K562 (cell line): ENCODE results near the gene EPPIN. TPM values are rescaled to one million over a fixed set of nuclear protein-coding genes. Genes with fewer than 3 reads are reported as not detected.

Experiments used
- ATAC-seq: fragments of 200-7000 bp; cut with Tn5 transposase; 3 replicates; pipeline ENCODE4 v1.9.1; 2020; ENCODE audit warnings: moderate library complexity
- BruUV-seq: library from RNA; stranded (reverse); fragments of 400-500 nt; replicated peaks from 2 replicates; lab custom pipeline; 2021; lab: Mats Ljungman, UMichigan
- CTCF ChIA-PET: fragments of 300-600 bp; formaldehyde crosslinking; extraction: SDS; loops from one replicate; lab custom pipeline; 2021; ENCODE audit warnings: low intra/inter-chr PET ratio; lab: Yijun Ruan, JAX
- POLR2A ChIA-PET: fragments of 300-600, 350-650 bp; sonication (Branson Sonifier 250); formaldehyde crosslinking; extraction: SDS; loops from one replicate; lab custom pipeline; 2021; ENCODE audit warnings: antibody characterized with exemption, inconsistent platforms; lab: Yijun Ruan, JAX
- DNase-seq, 4 experiments: peaks; one replicate each; pipeline versions ENCODE4 v3.0.0 to v3.0.0-alpha.2; 2011 to 2018; ENCODE audit warnings: low spot score in 3 of 4, mixed read lengths in 3 of 4; ENCODE audit errors: extremely low read depth in 1 of 4
- FAIRE-seq: peaks from 2 replicates; lab custom pipeline; 2011; peaks lifted over from hg19 to GRCh38; lab: Jason Lieb, UNC
- H2AFZ ChIP-seq: 2 replicates; pipeline ENCODE4 v1.6.0; 2011; ENCODE audit warnings: low read depth, low read length, control low read depth, inconsistent platforms
- H3K27ac ChIP-seq: fragments of 200-600 bp; 3 replicates; pipeline ENCODE4 v1.8.0; 2011; ENCODE audit warnings: low read depth, mild to moderate bottlenecking, control low read depth, inconsistent platforms, low read length, moderate library complexity, mixed read lengths; ENCODE audit errors: extremely low read depth
- H3K27me3 ChIP-seq, 2 experiments: fragments of 300-600 bp in 1 of 2; 2 replicates in 1 of 2; 3 replicates in 1 of 2; pipeline versions ENCODE4 v1.6.0 to v1.8.0; 2011; ENCODE audit warnings: inconsistent platforms in 2 of 2, low read length in 2 of 2, mild to moderate bottlenecking in 1 of 2, mixed read lengths in 1 of 2, moderate library complexity in 1 of 2; ENCODE audit not compliant: control insufficient read depth in 2 of 2, insufficient read depth in 2 of 2
- H3K36me3 ChIP-seq: fragments of 300-600 bp; 3 replicates; pipeline ENCODE4 v1.8.0; 2011; ENCODE audit warnings: mild to moderate bottlenecking, low read length, inconsistent platforms; ENCODE audit not compliant: control insufficient read depth, insufficient read depth
- H3K4me1 ChIP-seq, 2 experiments: fragments of 200-600 bp in 1 of 2; replicated peaks in 1 of 2; 2 replicates in 1 of 2; 3 replicates in 1 of 2; pipeline versions ENCODE4 v1.5.1 to v1.8.0; 2011; ENCODE audit warnings: inconsistent platforms in 2 of 2, low read length in 2 of 2, mild to moderate bottlenecking in 1 of 2, mixed read lengths in 1 of 2, moderate library complexity in 1 of 2; ENCODE audit not compliant: control insufficient read depth in 2 of 2, insufficient read depth in 2 of 2
- H3K4me2 ChIP-seq: 2 replicates; pipeline ENCODE4 v1.6.1; 2011; ENCODE audit warnings: low read length, control low read depth, inconsistent platforms, mixed read lengths; ENCODE audit not compliant: insufficient read depth
- H3K4me3 ChIP-seq: fragments of 200-600 bp; sonication (generic), shearing (Covaris generic); 2 replicates; pipeline ENCODE4 v1.5.1; 2016; ENCODE audit warnings: control low read depth, inconsistent platforms
- H3K79me2 ChIP-seq: fragments of 200-600 bp; 3 replicates; pipeline ENCODE4 v1.8.0; 2011; ENCODE audit warnings: low read length, inconsistent platforms; ENCODE audit not compliant: control insufficient read depth, insufficient read depth
- H3K9ac ChIP-seq, 2 experiments: 2 replicates each; pipeline versions ENCODE4 v1.6.0 to v1.6.1; 2011; ENCODE audit warnings: low read depth in 2 of 2, low read length in 2 of 2, control low read depth in 1 of 2, inconsistent platforms in 1 of 2, mild to moderate bottlenecking in 1 of 2, mixed read lengths in 1 of 2; ENCODE audit not compliant: insufficient read depth in 1 of 2
- H3K9me1 ChIP-seq: one replicate; pipeline ENCODE4 v1.6.0; 2011; ENCODE audit warnings: inconsistent platforms, mild to moderate bottlenecking, low read length, moderate library complexity; ENCODE audit not compliant: control insufficient read depth, insufficient read depth
- H3K9me3 ChIP-seq: replicated peaks from 2 replicates; pipeline ENCODE4 v1.5.1; 2011; ENCODE audit warnings: low read depth, low read length, inconsistent platforms; ENCODE audit not compliant: control insufficient read depth, insufficient read depth
- H4K20me1 ChIP-seq: replicated peaks from 2 replicates; pipeline ENCODE4 v1.6.1; 2011; ENCODE audit warnings: low read length, inconsistent platforms, mixed read lengths; ENCODE audit not compliant: control insufficient read depth, insufficient read depth
- ADNP ChIP-seq: fragments of 200-800 bp; sonication (Bioruptor generic); IDR thresholded peaks from 2 replicates; pipeline ENCODE4 v1.6.1; 2016; ENCODE audit warnings: missing genetic modification characterization, missing compliant biosample characterization
- DNMT1 ChIP-seq: fragments of 450-650 bp; IDR thresholded peaks from 2 replicates; pipeline ENCODE4 v1.6.1; 2016; ENCODE audit warnings: antibody characterized with exemption, mild to moderate bottlenecking
- EHMT2 ChIP-seq: fragments of 450-650 bp; IDR thresholded peaks from 2 replicates; pipeline ENCODE4 v1.6.1; 2018; ENCODE audit warnings: antibody characterized with exemption
- FOXJ2 ChIP-seq: fragments of 200-800 bp; sonication (Bioruptor generic); IDR thresholded peaks from 2 replicates; pipeline ENCODE4 v1.6.1; 2016; ENCODE audit warnings: missing genetic modification characterization, missing compliant biosample characterization
- FOXK1 ChIP-seq: sonication (generic); formaldehyde crosslinking; IDR thresholded peaks from 2 replicates; pipeline ENCODE4 v1.8.0; 2022; ENCODE audit warnings: missing genetic modification reagents, mild to moderate bottlenecking, borderline replicate concordance
- HDGF ChIP-seq: fragments of 450-650 bp; IDR thresholded peaks from 2 replicates; pipeline ENCODE4 v1.6.1; 2016
- HMGN3 ChIP-seq: IDR thresholded peaks from 2 replicates; pipeline ENCODE4 v1.6.1; 2011; ENCODE audit warnings: borderline replicate concordance, low read depth, mild to moderate bottlenecking, mixed read lengths, low read length; ENCODE audit not compliant: insufficient read length; ENCODE audit errors: extremely low read depth
- KLF16 ChIP-seq: IDR thresholded peaks from 2 replicates; pipeline ENCODE4 v1.6.1; 2016; ENCODE audit warnings: antibody characterized with exemption
- LEF1 ChIP-seq: fragments of 450-650 bp; IDR thresholded peaks from 2 replicates; pipeline ENCODE4 v1.6.1; 2016; ENCODE audit warnings: mild to moderate bottlenecking
- MECOM ChIP-seq: fragments of 250-450 bp; sonication (Bioruptor Pico); IDR thresholded peaks from 2 replicates; pipeline ENCODE4 v1.8.0; 2022; ENCODE audit warnings: inconsistent platforms
- MYC ChIP-seq, 2 experiments: fragments of 250-450 bp in 1 of 2; sonication (Bioruptor Pico) in 1 of 2; IDR thresholded peaks; 2 replicates each; pipeline versions ENCODE4 v1.5.1 to v1.6.1; 2012 to 2021; ENCODE audit warnings: low read depth in 2 of 2, borderline replicate concordance in 1 of 2, improper control_type of control experiment in 1 of 2, low read length in 1 of 2, mild to moderate bottlenecking in 1 of 2, moderate library complexity in 1 of 2
- POLR2H ChIP-seq: IDR thresholded peaks from 2 replicates; pipeline ENCODE4 v1.6.1; 2016; ENCODE audit warnings: missing genetic modification characterization, low read depth, mild to moderate bottlenecking, control low read depth, missing compliant biosample characterization, moderate library complexity
- SMAD4 ChIP-seq: fragments of 250-450 bp; sonication (Bioruptor Pico); conservative IDR thresholded peaks from 2 replicates; pipeline ENCODE4 v1.8.0; 2021; ENCODE audit warnings: inconsistent platforms, mild to moderate bottlenecking, moderate library complexity
- SMARCE1 ChIP-seq: fragments of 450-650 bp; IDR thresholded peaks from 2 replicates; pipeline ENCODE4 v1.7.1; 2016; ENCODE audit warnings: mild to moderate bottlenecking
- SP1 ChIP-seq: sonication (generic); formaldehyde crosslinking; IDR thresholded peaks from 2 replicates; pipeline ENCODE4 v1.8.1; 2022; ENCODE audit warnings: mild to moderate bottlenecking, missing genetic modification reagents
- STAT5B ChIP-seq: fragments of 250-450 bp; sonication (Bioruptor Pico); IDR thresholded peaks from 2 replicates; pipeline ENCODE4 v1.8.0; 2021; ENCODE audit warnings: mild to moderate bottlenecking, inconsistent platforms
- ZNF140 ChIP-seq: fragments of 250-450 bp; sonication (Bioruptor Pico); IDR thresholded peaks from 2 replicates; pipeline ENCODE4 v1.8.0; 2021; ENCODE audit warnings: moderate library complexity, mild to moderate bottlenecking, inconsistent platforms
- ZNF324 ChIP-seq: fragments of 250-450 bp; sonication (Bioruptor Pico); IDR thresholded peaks from 2 replicates; pipeline ENCODE4 v1.4.0; 2020; ENCODE audit warnings: mild to moderate bottlenecking
- WGBS: fragments of 100-300 bp; shearing (Covaris generic); methylation state at CpG from one replicate; pipeline ENCODE4 v1.1.6; 2016; ENCODE audit warnings: low coverage, mixed read lengths; ENCODE audit not compliant: insufficient coverage; ENCODE audit errors: missing lambda C conversion rate; 5-methylcytosine and 5-hydroxymethylcytosine counted together
- in situ Hi-C: fragments of 300-500 bp; cut with MboI; formaldehyde crosslinking; loops from 4 replicates; pipeline ENCODE4 v1.15.0; 2018; ENCODE audit warnings: inconsistent platforms, mixed read lengths
- intact Hi-C: fragments of 100-400 bp; cut with micrococcal nuclease; formaldehyde crosslinking; loops from 2 replicates; pipeline ENCODE4 v1.14.2; 2022
- polyA plus RNA-seq, 8 experiments: library from polyadenylated mRNA; depleted of rRNA in 4 of 8; stranded (reverse) in 5 of 8; unstranded in 3 of 8; fragments of >200 nt; fragmentation: Nextera tagmentation in 2 of 8; fragmentation: Illumina TruSeq in 1 of 8; extraction: Ambion mirVana in 2 of 8; extraction: Trizol in 1 of 8; gene quantifications; 2 replicates each; pipeline versions ENCODE4 v1.2.1 to v1.2.3, GENCODE V29; 2011 to 2014; ENCODE audit warnings: inconsistent platforms in 1 of 8, missing spikeins in 1 of 8
- total RNA-seq, 7 experiments: library from RNA; depleted of rRNA in 6 of 7; stranded (reverse); fragments of >200 nt in 6 of 7; fragmentation: Illumina TruSeq in 2 of 7; extraction: Trizol in 2 of 7; gene quantifications; 2 replicates each; pipeline versions ENCODE4 v1.2.1 to v1.2.3, GENCODE V29; 2011 to 2021; ENCODE audit warnings: low replicate concordance in 1 of 7
- TF ChIP-seq, protein P1 (sequence below): fragments of 450-650 bp; IDR thresholded peaks from 2 replicates; pipeline ENCODE4 v1.6.1; 2016; ENCODE audit warnings: low read depth, mild to moderate bottlenecking, moderate library complexity

The EPPIN gene
- total and polyA plus RNA-seq, 9 of the 15 experiments (the other 6 are each of a cell fraction or from before 2014, with no cell fraction given), result not detected

DNA sequence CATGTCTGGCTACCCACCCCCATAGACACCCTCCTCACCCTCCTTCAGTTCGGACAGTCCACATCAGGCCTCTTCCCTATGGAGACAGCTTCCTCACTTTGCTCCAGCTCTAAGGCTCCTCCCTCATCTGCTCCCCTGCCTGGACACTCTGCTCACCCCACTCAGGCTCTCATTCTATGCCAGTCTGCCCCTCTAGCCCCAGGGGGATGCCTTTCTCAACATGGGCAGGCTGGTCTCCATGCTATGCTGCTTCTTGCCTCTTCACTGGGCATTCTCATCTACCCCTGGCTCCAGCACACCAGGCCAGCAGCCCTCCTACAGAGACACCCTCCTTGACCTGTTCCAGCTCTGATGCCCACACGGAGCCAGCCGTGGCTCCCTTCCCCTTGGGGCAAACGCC is 32.0 kb upstream of the EPPIN start, which contains the start of gene WFDC8:
WFDC8 (minus strand) TSS at position 101 of the 400 bp plus-strand sequence; CDS start at position 64, 37 bp downstream.
- DNase-seq, result no peak
- WGBS, result 0% methylated on average over 2 of the region's 4 CpGs
- Histone ChIP-seq H4K20me1 (no peaks in the 10 kb centered on the region), H3K4me3 (no peak within 1 kb of the TSS), H3K9me3 (no peaks in the 10 kb centered on the region), H2AFZ (no peak within 1 kb of the TSS), H3K36me3 (no peaks in the 10 kb centered on the region), H3K79me2 (no peaks in the 10 kb centered on the region), H3K4me1 (no peaks in the 10 kb centered on the region), H3K27ac (no peak within 1 kb of the TSS), H3K27me3 (peaks cover 8 to 12% of the 10 kb centered on the region in 2 experiments; a peak in 3 of 5 replicates), H3K9me1 (no peaks in the 10 kb centered on the region), H3K4me2 (no peak within 1 kb of the TSS), H3K9ac (no peak within 1 kb of the TSS)
- no peak for FAIRE-seq
- in situ Hi-C loops, result no loop called here
- POLR2A ChIA-PET, result no interaction called here
- CTCF ChIA-PET, result no interaction called here
- intact Hi-C loops, result no loop called here
- no peak for ATAC-seq
- no TSS peak for BruUV-seq
- TF ChIP-seq ZNF140 (CRISPR knock-in tag), result no peak
- no peak for TF ChIP-seq HMGN3
- no peak for TF ChIP-seq MECOM (CRISPR knock-in tag)
- no peak for TF ChIP-seq STAT5B (CRISPR knock-in tag)
- TF ChIP-seq ADNP (tag), result no peak
- no peak for TF ChIP-seq DNMT1

DNA sequence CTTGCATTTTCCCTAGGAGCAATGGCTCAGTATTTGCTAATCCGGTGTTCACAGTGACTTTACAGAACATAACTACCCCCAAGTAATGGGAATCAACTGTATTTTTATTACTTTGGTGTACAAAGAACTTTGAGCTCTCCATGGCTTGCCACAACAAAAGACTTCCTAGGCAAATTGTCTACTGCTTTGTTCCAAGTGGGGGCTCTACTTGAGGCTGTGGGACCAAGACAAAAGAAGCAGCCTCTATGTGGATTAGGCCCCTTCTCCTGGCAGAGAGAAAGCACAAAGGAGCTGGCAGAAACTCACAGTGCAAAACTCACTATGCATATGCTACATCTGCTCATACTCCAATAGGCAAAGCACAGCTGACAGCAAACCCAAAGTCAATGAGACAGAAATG is 31.0 kb upstream of the EPPIN start:
- no peaks in the 10 kb centered on the region for H3K79me2 ChIP-seq
- POLR2A ChIA-PET, result no interaction called here
- H2AFZ ChIP-seq, result no peak overlapping the region
- no peaks in the 10 kb centered on the region for H4K20me1 ChIP-seq
- no peak overlapping the region for H3K9ac ChIP-seq
- WGBS, result 7% methylated on average over 1 of the region's 1 CpG
- H3K36me3 ChIP-seq, result no peaks in the 10 kb centered on the region
- no peaks in the 10 kb centered on the region for H3K9me1 ChIP-seq
- H3K27me3 ChIP-seq, result peaks cover 5 to 9% of the 10 kb centered on the region in 2 experiments; a peak in 3 of 5 replicates
- no peaks in the 10 kb centered on the region for H3K4me1 ChIP-seq
- BruUV-seq, result no TSS peak
- FAIRE-seq, result no peak
- H3K4me3 ChIP-seq, result no peak overlapping the region
- no peak overlapping the region for H3K4me2 ChIP-seq
- in situ Hi-C loops, result no loop called here
- DNase-seq, result no peak
- H3K27ac ChIP-seq, result no peak overlapping the region
- H3K9me3 ChIP-seq, result no peaks in the 10 kb centered on the region
- intact Hi-C loops, result no loop called here
- ATAC-seq, result no peak
- CTCF ChIA-PET, result no interaction called here
- TF ChIP-seq ZNF324, result no peak
- TF ChIP-seq POLR2H, result no peak
- no peak for TF ChIP-seq SMAD4 (CRISPR knock-in tag)
- TF ChIP-seq FOXJ2 (tag), result no peak
- TF ChIP-seq HDGF, result no peak
- TF ChIP-seq SP1 (CRISPR knock-in tag), result no peak
- TF ChIP-seq SMARCE1, result no peak
- TF ChIP-seq EHMT2, result no peak
- no peak for TF ChIP-seq LEF1
- no peak for TF ChIP-seq MYC (IDR thresholded peaks at IDR 0.05; ENCODE audit: low read depth, low read length)
- no peak for TF ChIP-seq MYC (CRISPR knock-in tag; IDR thresholded peaks at IDR 0.05; ENCODE audit: borderline replicate concordance, low read depth)
- no peak for TF ChIP-seq KLF16
- TF ChIP-seq, protein P1, sequence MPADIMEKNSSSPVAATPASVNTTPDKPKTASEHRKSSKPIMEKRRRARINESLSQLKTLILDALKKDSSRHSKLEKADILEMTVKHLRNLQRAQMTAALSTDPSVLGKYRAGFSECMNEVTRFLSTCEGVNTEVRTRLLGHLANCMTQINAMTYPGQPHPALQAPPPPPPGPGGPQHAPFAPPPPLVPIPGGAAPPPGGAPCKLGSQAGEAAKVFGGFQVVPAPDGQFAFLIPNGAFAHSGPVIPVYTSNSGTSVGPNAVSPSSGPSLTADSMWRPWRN, result no peak
- no peak for TF ChIP-seq FOXK1
